HG03565 (cell line): ENCODE measurements around the gene PSTPIP2.
"Not testable (repeated sequence)": the region's sequence is repeated elsewhere in the genome, so short reads cannot be mapped to it uniquely, and the experiment has no call there.

Source experiments
- ATAC-seq: cut with Tn5 transposase; IDR thresholded peaks from one replicate; pipeline ENCODE4 v1.9.1; 2021; ENCODE audit warnings: mild to moderate bottlenecking, moderate library complexity; ENCODE audit not compliant: unreplicated experiment

Gene PSTPIP2

DNA sequence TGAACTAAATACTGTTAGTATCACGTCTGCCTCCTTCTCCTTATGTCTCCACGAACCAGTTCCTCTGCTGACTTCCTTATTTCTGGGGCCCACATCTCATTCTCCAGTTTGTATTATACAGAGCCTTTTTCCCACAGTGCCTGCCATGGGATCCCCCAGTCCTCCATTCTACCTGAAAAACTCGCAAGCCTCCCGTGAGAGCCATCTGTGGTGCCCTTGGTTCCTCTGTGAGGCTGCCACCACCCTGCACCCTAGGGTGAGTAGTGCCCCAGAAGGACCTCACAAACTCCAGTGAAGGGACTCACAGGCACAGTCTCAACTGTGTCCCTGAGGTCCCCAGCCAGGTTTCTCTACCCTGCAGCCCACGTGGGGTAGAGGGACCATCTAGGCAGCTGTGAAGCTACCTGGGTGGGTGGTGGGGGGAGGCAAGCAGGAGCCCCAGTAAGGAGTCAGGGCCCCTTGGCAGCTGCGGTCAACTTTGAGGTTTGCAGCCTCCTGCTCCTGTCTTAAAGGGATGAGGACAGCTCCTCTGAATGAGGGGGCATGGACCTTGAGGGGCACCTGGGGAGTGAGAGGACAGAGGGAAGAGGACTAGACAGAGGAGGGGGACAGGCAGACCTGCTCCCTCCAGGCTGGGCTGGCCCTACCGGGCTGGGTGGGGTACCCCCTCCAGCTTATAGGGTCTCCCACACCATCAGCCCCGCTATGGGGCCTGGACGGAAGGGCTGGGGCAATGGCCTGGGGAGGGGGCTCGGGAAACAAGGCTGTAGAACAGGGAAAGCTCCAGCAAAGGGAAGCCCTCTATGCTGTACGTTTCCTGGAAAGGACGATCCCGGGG, 1.0 kb downstream of the PSTPIP2 start:
- no peak for ATAC-seq

DNA sequence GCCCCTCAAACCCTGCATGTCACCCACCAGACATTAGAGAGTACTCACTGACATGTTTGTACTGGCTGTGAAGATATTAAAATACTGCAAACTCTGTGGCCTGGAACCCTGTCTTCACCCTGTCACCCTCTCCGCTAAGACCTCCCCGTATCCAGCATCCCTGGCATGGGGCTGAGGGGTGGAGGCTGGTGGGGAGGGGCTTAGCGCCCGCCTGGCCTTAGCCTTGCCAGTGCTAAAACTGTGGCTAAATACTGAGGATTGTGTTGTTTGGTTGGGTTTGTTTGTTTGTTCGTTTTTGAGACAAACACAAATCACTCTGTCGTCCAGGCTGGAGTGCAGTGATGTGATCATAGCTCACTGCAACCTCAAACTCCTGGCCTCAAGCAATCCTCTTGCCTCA, 1.8 kb downstream of the PSTPIP2 start:
- no peak for ATAC-seq

DNA sequence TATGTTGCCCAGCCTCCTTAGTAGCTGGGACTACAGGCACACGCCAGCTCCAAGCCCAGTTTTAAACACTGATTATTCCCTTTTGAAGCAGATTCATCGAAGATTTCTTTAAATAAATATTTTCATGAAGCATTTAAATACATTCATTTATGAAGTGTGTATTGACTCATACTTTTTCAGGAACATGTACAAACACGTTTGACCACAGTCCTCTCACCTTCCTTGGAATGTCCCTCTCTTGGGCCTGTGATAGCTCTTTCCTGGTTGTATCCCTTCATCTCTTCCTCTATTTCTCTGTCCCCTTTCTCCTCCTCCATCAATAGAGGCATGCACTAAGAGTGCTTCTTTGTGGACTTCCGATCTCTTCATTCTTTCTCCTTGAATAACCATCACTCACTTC, 2.5 kb downstream of the PSTPIP2 start:
- no peak for ATAC-seq

DNA sequence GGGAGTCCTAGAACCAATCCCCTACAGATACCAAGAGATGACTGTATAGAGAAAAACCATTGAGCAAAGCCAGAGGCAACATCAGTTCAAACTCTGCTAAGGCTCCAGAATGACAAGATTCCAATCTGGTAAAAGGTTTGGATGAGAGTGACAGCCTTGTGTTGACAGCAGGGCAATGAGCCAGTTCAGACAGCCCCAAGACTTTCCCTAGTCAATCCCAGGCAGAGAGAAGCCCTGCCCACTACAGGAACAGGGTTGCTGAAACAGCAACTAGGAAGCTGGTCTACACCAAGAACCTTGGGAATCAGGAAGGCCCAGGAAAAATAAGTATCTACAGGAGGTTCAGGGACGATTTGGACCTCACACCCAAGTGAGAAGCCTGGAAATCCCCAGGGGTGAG, 3.3 kb downstream of the PSTPIP2 start:
- ATAC-seq = no peak

DNA sequence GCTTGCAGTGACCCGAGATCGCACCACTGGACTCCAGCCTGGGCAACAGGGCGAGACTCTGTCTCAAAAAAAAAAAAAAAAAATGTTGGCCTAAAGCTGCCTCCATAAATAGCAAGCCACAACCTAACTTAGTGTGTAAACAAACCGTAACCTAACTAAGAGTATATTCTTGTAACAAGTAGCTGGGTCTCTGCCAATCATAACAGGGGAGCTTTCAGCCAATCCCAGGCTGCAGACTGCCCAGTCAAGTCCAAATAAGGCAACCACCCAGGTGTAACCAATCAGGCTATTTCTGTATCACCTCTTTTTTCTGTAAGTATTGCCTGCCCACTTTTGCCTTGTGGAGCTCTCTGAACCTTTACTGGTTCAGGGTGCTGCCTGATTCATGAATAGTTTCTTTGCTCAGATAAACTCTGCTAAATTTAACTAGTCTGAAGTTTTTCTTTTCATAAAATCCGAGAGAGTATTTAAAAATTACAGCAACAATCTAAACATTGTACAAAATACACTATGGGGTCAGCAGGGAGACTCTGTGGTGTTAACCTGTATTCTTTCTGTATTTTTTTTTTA, 4.5 kb downstream of the PSTPIP2 start:
- ATAC-seq = no peak

DNA sequence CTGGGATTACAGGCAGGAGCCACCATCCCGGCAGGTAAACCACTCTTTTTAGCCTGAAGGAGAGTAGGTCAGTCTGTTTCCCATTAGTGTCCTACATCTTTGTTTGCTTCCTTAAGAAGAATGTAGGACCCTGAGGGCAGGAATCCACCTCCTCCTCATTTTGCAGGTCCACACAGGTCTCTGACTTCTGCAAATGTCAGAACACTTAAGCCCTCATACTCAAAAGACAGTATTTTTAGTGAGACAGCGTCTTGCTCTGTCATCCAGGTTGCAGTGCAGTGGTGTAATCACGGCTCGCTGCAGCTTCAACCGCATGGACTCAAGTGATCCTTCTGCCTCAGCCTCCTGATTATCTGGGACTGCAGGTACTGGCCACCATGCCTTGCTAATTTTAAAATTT, 9.3 kb downstream of the PSTPIP2 start:
- ATAC-seq = no peak

DNA sequence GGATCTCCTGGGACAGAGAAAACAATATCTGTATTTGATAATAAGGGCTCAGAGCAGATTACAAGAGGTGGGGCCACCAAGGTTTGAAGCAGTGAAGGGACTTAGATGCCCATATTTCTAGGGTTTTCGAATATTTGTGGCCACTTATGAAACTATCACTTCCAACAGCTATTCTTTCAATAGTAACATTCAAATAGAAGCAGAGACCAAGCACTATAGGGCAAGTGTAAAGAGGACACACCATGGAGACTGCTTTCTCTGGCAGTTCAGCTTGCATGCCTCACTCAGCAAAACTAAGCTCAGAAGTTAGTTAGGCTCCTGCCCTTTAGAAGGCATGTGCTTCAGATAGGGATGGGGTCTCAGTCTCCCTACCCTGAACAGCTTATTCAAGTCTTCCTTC, 10.3 kb downstream of the PSTPIP2 start:
- ATAC-seq = no peak

DNA sequence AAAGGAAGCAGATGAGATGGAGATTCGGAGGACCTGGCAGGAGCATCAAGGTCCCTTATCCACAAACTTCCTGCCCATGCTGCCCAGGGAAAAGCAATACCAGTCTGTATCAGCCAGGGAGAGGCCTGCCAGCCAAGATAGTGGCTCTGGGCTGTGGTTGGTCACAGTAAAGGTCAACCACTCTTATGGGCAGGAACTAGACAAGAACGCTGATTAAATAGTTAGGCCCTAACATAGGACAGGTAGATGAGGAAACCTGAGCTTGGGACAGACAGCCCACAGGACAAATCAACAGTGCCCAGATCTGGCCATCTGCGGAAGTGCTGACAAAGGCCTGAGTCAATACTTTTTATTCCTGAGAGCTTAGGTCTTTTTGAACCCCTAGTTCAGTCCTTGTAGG, 10.7 kb downstream of the PSTPIP2 start:
- no peak for ATAC-seq

DNA sequence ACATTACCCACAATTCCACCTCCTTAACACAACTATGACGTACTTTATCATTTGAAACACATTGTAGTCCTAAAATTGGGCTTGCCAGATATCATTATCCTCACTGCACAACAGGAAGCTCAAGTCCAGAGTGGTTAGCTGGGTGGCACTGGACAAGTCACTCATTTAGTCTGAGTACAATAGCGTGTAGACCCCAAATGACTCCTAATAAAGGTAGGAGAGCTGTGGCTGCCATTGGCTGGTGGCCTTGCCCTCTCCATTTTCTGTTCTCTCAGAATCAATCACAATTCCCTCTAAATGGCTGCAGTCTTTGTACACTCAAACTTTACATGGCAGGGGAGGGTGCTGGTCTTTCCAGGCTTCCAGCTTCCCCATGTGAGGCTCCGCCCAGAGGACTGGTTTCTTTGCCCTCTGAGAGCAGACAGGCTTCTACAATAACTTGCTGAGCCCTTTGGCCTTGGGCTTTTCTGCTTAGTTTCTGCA, 11.7 kb downstream of the PSTPIP2 start:
- no peak for ATAC-seq

DNA sequence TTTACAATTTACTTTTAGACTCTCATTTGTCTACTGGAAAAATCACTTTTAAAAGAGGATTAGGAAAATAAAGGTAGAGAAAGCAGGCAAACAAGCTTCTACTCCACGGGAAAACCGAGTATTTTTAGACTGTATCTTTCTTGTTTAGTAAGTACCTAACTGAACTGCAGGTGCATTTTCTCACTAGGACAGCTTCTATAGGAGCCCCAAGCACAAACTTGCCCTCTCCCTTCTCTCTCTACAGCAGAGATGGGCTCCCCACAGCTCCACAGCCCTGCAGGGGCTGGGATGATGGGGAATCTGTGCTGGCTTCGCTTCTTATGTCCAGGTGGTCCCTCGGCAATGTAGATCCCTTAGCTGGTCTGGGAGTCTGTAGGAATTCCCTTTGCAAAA, 16.2 kb downstream of the PSTPIP2 start:
- peak; percentile 13 for ATAC-seq

DNA sequence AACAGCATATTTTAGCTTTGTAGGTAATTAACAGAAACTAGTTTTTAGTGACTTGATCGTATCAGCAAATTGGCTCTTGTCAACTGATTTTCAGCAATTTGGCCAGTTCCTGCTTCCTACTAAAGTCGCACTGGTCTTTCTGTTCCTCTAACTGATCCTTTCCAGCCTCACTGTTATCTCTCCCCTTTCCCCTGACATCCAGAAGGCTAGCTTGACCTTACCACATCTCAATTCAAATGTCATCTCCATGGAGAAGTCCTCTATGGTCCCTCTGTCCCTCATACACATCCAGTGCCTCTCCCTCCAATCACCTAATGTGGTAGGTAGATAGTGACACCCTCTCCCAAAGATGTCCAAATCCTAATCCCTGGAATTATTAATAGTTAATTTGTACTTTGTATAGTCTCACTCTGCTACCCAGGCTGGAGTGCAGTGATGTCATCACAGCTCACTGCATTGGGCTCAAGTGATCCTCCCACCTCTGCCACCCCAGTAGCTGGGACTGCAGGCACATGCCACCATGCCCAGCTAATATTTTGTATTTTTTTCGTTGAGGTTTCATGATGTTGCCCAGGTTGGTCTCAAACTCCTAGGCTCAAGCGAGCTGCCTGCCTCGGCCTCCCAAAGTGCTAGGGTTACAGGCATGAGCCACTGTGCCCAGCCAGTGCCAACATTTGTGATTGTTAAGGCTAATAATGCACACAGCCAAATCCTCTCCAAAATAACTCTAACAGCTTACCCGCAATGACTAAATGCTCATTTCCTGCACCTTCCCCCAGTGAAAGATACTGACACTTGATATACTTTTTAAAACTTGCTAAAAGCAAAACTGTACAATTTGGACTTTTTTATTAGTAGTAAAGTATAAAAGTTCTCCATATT, 16.9 kb downstream of the PSTPIP2 start:
- ATAC-seq = peak; percentile 47

DNA sequence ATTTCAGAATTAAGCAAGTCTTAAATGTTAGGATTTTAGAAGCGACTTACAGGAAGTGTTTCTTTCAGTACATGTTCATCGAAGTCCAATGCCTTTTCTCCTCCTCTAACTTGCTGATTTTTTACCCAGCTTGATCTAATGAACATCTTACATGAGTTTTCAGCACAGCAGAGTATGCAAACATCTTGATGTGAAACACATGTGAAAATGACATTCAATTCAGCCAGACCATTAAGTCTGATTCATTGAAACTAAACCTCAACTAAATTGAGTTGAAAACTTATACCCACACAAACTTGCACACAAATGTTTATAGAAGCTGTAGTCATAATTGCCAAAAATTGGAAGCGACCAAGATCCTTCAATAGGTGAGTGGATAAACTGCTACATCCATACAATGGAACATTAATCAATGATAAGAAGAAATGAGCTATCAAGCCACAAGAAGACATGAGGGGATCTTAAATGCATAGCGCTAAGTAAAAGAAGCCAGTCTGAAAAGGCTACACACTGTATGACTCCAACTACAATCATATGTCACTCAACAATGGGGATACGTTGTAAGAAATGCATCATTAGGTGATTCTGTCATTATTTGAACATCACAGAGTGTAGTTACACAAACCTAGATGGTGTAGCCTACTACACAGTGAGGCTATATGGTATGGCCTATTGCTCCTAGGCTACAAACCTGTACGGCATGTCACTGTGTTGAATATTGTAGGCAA, 18.5 kb downstream of the PSTPIP2 start:
- ATAC-seq = no peak

DNA sequence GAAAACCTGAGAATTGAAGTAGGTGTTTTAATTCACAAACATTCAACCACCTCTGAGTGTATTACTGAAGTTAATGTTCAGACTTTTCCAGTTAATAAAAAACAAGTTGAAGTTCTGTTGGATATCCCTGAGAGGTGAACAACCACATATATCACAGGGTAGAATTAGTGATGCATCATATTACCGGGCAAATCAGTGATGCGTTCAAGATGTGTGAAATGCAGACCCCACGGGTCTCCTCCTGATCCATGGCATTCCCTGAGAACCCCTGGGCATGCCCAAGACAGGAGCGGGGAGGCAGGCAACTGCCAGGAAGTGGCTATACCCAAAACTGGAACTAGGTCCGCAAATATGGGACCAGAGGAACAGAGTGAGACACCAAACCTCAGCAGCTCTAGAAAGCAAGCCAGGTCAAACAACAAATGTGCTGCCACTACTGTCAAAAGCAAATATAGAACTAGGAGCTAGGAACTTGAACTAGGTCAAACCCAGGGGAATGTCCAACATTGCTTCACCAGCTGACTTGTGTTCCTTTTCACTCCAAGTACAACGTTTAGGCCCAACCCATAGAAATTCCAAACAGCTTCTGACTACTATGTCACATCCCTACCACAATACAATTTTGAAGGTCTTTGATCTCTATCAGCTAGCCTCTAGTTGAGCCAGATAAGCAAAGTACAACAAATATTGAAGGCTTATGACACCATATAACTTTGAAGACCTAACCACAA, 20.2 kb downstream of the PSTPIP2 start:
- ATAC-seq = no peak

DNA sequence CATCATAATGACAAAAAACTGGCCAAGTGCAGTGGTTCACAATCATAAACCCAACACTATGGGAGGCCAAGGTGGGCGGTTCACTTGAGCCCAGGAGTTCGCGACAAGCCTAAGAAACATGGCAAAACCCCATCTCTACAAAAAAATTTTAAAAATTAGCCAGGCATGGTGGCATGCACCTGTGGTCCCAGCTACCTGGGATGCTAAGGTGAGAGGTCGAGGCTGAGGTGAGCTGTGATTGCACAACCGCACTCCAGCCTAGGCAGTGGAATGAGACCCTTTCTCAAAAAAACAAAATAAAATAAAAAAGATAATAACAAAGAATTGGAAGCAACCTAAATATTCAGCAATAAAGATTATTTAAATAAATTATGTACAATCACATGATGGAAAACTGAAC, 21.8 kb downstream of the PSTPIP2 start:
- ATAC-seq = no peak

DNA sequence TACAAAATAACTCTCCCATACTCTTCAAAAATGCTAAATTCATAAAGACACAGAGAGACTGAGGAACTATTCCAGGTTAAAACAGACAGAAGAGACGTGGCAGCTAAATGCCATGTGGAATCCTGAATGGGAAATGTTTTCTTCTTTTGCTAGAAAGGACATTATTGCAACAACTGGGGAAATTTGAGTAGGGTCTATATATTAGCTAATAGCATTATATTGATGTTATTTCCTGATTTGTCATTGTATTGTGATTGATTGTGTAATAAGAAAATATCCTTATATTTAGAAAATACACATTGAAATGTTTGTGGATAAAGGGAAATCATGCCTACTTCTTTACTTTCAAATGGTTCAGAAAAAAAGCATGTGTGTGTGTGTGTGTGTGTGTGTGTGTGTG, 23.4 kb downstream of the PSTPIP2 start:
- ATAC-seq = no peak

DNA sequence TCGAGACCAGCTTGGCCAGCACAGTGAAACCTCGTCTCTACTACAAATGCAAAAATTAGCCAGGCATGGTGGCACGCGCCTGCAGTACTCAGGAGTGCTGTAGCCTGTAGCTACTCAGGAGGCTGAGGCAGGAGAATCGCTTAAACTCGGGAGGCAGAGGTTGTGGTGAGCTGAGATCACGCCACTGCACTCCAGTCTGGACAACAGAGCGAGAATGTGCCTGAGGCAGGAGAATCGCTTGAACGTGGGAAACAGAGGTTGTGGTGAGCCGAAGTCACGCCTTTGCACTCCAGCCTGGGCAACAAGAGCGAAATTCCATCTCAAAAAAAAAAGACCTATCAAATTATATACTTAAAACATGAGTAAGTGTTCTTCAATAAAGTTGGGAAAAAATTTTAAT, 24.7 kb downstream of the PSTPIP2 start:
- not testable (repeated sequence) for ATAC-seq

DNA sequence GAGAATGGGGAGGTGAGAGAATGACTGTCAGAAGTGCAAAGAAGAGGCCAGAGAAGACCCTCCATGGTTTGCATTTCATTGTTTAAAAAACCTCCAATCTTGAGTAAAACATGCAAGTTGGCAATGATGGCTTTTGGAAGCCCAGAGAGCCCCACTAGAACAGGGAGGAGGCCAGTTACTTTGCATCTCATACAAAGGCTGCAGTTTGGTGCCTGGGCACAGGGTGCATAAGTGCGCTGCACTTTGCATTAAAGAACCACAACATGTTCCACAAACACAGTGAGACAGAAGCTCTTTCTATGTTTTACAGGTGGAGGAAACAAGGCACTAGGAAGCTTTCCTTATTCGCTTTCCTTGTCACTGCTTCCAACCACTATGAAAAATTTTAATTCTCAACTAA, 25.4 kb downstream of the PSTPIP2 start:
- ATAC-seq = no peak

DNA sequence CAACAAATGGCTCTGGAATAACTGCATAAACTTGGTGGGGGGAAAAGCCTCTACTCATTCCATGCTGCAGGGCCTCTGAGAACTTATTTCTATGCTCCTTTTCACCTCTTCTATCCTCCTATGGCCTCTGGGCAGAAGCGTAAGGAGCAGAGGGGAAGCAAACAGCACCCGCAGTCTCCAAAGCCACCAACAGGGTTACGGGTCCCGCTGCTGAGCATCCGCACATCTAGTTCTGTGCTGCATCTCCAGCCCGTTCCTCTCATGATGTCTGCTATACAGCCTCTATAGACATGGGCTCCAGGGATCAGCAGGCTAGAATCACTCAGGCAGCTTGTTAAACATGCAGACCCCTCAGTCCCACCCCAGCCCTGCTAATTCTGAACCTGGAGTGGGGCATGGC, 25.9 kb downstream of the PSTPIP2 start:
- no peak for ATAC-seq

DNA sequence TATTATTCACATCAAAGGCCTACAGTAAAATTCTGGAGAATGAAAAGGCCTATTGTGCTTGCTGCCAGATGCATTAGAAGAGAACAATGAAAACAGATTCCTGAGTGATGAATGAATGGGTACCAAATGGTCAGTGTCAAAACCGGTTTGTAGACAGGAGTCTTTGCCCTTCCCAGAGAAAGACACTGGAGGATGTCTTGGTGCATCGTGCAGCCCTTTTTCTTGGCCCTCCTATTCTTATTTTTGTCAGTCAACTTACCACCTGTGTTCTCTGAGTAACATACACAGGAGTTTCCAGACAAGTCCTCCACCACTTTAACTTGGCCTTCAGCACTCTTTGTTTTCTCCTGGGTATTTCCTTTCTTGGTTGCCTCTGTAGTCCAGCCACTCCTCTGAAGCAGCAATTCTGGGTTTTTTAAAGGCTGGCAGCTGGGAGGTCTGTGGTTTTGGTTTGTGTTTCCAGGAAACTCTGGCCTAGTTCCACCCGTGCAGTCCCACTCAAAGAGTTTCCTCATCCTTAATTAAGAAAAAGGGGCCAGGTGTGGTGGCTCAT, 29.4 kb downstream of the PSTPIP2 start:
- no peak for ATAC-seq

DNA sequence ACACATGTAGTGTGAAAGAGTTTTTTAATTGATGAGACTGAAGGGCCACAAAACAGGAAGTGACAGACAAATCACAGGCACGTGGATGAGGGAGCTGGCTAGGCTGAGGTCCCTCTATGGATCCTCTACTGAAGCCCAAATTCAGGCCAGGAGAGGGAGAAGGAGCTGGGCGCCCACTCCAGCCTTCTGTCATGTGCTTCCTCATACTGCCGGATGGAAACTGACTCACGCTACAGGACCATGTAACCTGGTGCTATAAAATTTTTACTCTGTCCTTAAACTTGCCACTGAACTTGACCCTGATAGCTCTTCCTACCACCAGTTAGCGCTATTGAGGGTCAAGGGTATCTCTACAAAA, 31.3 kb downstream of the PSTPIP2 start:
- no peak for ATAC-seq
